NCI-H82 treated with DMSO at 0.1 percent for 48 hours (cell line): ENCODE data around the gene FDXACB1.
A peak's percentile ranks its signal among the peaks of the same experiment; 100 is the strongest.

ENCODE experiments used
- DNase-seq: peaks from one replicate; lab custom pipeline; 2025; ENCODE audit not compliant: unreplicated experiment; lab: John Stamatoyannopoulos, UW

Gene FDXACB1

DNA sequence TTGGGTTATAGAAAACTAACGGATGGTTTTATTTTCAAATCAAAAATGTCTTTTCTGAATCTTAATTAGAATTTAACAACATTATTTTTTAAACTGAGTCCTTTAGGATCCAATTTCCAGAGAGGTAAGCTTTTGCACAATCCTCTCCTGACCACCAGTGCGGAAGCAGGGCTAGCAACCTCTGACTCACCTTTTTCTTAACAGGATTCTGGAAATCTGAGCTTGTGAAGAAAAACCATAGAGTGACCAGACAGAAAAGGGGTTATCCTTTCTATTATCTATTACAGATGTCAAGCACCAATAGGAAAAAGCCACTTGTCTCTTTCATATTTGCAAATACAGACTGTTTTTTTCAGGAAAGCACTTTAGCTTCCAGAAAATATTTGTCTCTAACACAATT, 32.9 kb downstream of the FDXACB1 start:
- no peak for DNase-seq

DNA sequence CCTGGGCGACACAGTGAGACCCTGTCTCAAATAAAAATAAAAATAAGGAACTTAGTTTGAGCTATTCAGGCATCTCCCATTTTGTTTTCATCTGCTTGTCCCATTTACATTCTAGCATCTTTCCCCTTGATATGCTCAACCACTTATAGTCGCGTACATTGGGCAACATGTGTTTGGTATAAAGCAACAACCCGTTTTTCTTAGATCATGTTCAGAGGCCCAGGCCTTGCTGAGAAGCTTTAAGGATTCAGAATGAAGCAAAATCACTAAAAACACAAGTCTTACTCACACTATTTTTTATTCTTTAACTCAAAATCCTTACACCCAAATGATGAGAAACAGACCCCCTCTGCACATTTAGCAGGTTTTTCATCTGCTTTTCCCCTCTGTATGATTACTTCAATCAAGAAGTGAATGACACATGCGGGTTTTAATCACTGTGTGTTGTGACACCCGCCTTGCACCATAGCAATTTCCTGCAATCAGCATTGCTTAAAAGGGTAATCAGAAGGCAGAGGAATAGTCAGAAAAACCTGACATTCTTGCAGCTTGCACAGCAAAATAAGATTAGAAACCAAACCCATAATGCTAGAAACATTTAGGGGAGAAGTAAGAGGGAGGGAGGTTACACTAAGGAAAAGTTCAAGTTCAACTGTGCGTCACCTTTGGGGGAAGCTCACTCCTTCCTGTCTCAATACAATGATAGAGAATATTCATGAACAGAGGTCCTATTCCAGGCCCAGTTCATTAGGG, 33.5 kb downstream of the FDXACB1 start:
- no peak for DNase-seq

DNA sequence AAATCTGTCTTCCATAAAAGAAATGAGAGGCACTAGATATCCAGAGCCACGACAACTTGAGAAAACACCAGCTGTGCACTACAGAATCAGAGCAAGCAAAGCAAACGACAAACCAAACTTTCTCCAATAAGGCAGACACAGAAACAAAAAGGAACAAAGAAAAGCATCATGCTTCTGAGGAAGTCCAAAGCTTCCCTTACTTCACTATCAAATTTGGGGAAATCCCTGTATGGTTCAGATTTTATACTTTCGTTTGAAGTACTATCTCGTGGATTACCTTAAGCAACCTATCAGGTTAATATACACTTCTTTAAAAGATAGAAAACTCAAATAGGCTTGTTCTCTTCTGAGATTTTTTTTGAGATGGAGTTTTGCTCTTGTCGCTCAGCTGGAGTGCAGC, 35.3 kb downstream of the FDXACB1 start:
- no peak for DNase-seq

DNA sequence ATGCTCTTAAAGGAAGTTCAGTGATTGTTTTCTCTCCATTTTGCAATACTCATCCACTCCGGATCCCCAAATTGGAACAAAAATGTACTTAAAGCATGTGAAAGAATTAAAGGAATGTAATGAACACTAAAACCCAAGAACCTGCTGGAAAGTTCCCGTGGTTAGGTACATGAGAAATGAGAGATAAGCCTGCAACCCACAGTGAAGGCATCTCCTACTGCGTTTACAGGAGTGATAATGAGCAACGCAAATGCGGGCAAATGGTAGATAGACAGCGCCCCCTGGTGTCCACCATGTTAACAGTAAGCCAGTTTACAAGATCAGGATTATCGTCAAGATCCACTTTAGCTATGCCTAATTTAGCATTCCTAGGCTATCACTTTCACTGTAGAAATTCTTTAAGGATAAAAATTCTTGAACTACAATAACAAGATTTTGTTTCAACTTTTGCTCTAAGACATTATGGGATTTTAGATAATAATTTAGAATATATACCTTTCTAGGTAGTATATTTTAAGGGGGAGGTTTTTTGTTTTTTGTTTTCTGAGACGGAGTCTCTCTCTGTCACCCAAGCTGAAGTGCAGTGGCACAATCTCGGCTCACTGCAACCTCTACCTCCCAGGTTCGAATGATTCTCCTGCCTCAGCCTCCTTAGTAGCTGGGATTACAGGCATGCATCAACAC, 37.5 kb downstream of the FDXACB1 start:
- DNase-seq: peak; percentile 72

DNA sequence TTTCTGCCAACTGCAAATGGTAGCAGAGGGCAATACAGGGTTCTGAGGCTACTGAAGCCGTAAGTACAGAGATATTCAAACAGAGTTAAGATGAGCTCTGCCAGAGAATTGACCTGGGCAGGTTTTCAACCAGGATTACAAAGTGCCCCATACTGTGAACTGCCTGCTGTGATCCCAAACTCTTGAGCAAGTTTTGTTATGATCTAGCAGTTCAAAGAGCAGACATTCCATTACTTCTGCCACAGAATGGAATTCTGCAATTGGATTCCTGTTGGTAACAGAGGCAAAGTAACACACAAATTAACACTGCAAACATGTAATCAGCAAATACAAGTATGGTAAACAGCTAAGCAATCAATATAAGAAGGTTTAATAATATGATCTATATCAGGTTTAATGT, 38.8 kb downstream of the FDXACB1 start:
- no peak for DNase-seq

DNA sequence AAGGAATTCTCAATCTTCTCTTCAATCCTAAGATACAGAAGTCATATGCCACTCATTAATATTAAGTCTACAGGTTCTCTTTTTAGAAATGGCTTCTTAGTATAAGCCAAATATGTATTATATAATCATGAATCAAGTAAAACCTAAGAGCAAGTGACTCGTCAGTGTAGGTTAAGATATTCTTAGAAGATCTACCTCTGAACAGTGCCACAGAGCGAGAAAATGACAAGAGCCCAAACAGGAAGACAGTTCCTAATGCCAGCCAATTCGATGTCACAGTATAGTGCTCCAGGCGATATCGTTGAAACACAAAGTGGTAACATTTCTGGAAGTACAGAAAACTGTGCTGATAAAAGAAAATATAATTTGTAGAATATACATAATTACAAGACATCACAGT, 40.9 kb downstream of the FDXACB1 start:
- DNase-seq: no peak

DNA sequence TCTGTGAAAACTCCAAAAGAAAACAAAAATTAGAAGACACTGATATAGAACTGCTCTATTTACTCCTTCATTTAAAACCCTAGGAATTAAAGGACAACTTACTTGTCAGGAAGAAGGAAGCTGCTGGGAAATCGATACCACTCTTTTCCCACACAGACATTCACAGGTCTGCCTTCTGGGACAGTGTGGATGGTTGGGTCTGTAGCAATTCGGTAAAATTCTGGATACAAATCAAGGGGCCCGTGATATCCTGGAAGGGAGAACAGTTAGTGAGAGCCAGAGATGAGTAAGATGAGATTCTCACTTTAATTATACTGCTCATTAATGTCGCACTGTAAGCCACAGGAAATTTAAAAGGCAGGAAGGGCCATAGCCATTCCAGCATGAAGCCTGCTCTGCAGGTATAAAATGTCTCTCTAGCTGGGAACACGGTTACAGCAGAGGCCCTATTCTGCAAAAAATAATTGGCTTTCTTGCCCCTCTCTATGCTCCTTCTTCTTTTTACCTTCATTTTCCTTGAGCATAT, 41.5 kb downstream of the FDXACB1 start:
- no peak for DNase-seq

DNA sequence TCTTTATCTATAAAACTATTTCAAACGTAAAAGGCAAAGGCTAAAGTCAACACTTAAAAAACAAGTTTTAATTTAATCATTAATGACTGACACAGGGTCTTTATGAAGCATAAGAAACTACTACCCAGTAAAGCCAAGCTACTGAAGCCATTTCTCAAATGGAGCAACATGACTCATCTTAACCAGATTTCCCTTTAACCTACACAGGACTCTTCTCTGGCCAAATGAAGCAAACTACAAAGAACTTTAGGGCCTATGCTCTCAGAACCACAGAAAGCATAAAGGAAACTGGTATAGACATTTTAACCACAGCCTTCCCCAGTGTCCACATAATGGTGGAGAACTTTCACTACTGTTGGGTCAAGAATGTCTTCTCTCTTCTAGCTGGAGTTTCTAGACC, 42.2 kb downstream of the FDXACB1 start:
- DNase-seq: no peak

DNA sequence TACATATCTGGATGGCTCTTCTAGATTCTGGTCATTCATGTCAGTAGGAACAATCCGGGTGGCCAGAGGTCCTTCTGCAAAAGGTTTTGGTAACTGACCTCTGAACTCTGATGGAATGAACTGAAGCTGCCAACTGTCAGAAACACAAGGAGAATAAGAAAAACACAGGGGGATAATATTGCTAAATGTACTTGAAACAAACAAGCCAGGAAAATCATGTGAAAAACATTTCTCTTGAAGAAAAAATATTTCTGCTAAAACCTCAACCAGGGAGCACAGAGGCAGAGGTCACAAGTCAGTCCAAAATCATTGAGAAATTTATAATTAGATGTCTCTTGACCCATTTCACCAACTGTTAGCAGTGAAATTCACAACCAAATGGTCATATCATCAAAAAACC, 42.8 kb downstream of the FDXACB1 start:
- no peak for DNase-seq

DNA sequence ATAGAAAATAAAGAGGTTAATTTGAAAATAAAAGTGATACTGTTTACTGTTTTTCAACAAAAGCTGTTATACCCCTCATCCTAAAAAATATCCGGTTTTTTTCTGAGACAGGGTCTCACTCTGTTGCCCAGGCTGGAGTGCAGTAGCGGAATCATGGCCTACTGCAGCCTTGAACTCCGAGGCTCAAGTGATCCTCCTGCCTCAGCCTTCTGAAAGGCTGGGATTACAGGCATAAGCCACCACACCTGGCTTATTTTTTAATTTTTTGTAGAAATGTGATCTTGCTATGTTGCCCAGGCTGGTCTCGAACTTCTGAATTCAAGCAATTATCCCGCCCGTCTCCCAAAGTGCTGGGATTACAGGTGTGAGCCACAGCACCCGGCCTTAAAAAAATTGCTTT, 43.3 kb downstream of the FDXACB1 start:
- DNase-seq: no peak

DNA sequence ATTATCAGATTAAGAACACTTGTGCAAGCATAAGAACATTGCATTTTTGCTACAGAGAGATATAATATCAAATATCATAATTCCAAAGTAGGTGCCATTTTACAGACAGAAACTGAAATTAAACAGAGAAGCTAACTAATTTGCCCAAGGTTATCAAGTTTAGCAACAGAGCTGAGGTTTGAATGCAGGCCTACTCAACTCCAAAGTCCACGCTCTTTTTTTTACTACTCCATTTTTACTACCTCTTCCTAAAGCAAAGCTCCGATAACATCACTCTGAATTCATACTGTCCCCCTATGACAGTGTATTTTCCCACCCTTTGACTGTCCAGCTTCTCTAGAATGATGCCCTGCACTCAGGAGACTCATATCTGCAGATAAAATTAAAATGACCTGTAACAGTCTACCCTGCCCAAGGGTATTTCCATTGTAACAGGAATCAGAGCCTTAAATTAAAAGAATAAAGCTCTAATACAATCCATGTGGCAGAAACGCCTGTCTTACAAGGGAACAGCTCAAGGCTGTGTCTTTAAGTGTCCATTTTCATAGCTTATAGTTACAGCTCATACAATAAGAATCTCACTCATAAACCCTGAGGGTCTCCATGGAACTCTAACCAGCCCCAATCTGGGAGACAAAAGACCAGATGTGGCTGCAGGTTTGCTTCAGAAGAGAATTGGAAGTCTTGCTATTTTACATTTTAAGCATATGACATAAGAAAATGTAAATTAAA, 44.4 kb downstream of the FDXACB1 start:
- no peak for DNase-seq

DNA sequence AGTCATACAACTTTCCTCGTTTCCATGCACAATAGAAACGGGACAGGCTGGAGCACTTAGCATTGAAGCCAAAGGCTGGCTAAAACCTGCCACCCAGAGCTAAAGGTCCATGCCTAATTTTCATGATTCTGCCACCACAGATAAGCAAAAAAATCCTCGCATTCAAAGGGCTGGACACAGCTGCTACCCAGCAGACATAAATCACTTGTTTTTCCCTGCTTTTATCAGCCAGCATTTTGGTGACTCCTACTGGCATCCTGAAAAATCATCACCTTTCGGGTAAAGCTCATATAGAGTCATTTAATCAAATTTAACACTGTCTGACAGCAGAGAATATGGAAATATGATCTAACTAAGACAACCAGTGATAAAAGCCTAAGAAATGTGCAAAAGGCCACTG, 45.4 kb downstream of the FDXACB1 start:
- DNase-seq: no peak

DNA sequence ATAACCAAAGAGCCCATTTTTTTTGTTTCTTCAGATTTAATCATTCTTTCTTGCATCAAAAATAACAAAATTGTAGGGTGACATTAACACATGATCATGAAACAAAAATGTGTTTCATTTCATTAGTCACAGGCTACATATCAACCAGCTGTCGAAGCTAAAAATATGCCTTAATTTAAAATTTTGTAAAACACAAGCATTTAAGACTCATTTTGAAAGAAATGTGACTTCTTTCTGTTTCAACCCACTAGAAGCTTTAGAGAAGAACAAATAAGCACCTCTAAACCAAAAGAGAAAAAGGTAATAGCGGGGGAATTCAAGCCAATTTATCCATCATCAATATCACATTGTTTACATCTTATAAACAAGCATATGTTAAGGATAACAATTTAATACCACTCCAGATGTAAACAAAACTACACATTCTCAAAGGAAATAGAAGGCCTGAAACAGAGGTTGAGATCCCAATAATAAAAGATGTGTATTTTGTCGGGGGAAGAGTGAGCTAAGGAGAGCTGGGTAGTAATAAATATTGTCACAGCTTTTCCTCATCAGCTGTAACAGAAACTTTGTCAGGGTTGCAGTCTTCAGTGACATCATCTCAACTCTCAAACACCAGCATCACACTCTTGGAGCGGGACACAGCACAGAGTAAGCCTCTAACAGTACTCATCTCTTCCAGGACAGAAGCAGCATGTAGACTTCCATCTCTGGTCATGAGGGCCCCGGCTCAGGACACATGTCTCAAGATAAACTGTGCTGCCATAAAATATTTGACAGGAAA, 49.6 kb downstream of the FDXACB1 start:
- DNase-seq: no peak

DNA sequence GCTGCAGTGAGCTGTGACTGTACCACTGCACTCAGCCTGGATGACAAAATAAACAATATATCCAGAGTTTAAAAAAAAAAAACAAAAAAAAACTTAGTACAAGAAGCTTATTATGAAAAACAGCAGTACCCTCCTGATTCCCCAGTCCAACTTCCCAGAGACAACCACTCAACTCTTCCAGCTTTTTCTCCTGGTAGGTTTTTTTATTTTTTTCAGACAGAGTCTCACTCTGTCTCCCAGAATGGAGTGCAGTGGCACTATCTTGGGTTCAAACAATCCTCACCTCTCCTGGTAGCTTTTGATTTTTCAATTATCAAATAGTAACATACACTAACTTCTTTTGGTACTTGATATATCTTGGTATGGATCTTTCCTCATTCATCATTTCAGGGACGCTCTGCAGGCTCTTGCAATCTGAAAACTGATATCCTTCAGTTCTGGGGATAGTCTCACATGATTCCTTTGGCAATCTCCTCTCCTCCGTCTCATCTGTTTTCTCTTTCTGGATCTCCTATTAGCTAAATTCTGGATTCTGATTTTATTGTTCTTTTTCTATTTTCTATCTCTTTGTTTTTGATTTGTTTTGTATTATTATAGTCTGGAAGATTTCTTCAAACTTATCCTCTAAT, 52.5 kb downstream of the FDXACB1 start:
- no peak for DNase-seq
